Inflammatory macrophage treated with lipopolysaccharide for 1 hour (primary cell): ENCODE data around the gene REG1B.

Experiments used
- DNase-seq, 2 donors: peaks; one replicate each; pipeline ENCODE4 v3.0.0-alpha.2; 2020 to 2022

The REG1B gene

GRCh38 chr2:79087785-79088364 lies at the start of gene REG1B:
TSS of gene REG1B (minus strand) at chr2:79087993. CDS start at chr2:79087612, 381 bp downstream.
- no peak for DNase-seq

GRCh38 chr2:79131687-79132086 lies 43.9 kb upstream of the REG1B start:
- no peak for DNase-seq

- no peak for DNase-seq
These were observed 42.0 kb upstream of the REG1B start for GRCh38 chr2:79129804-79130203.

- DNase-seq = no peak
These were observed 41.5 kb upstream of the REG1B start for GRCh38 chr2:79129260-79129659.

GRCh38 chr2:79128406-79128805 lies 40.6 kb upstream of the REG1B start:
- no peak for DNase-seq

- no peak for DNase-seq
These were observed 37.9 kb upstream of the REG1B start for GRCh38 chr2:79125721-79125985.

- no peak for DNase-seq
These were observed 37.3 kb upstream of the REG1B start for GRCh38 chr2:79124907-79125720.

- DNase-seq = no peak
These were observed 34.9 kb upstream of the REG1B start for GRCh38 chr2:79122676-79123075.

- no peak for DNase-seq
These were observed 32.5 kb upstream of the REG1B start, which contains the start of gene REG1A for GRCh38 chr2:79120194-79120713. TSS of gene REG1A (plus strand) at chr2:79120488. CDS start at chr2:79120862, 374 bp downstream.

- DNase-seq = no peak
These were observed 29.5 kb upstream of the REG1B start for GRCh38 chr2:79116997-79117928.

- DNase-seq = no peak
These were observed 27.2 kb upstream of the REG1B start for GRCh38 chr2:79114797-79115494.

- no peak for DNase-seq
These were observed 24.5 kb upstream of the REG1B start for GRCh38 chr2:79112269-79112668.

- DNase-seq = no peak
These were observed 17.5 kb upstream of the REG1B start for GRCh38 chr2:79105259-79105658.

- DNase-seq = no peak
These were observed 15.4 kb upstream of the REG1B start for GRCh38 chr2:79103214-79103613.

- DNase-seq = no peak
These were observed 13.2 kb upstream of the REG1B start for GRCh38 chr2:79101024-79101423.

GRCh38 chr2:79100285-79100684 lies 12.5 kb upstream of the REG1B start:
- no peak for DNase-seq

- no peak for DNase-seq
These were observed 11.4 kb upstream of the REG1B start for GRCh38 chr2:79099140-79099686.

GRCh38 chr2:79097843-79098242 lies 10.1 kb upstream of the REG1B start:
- no peak for DNase-seq

GRCh38 chr2:79090693-79091092 lies 2.9 kb upstream of the REG1B start:
- DNase-seq = no peak

- no peak for DNase-seq
These were observed 1.5 kb downstream of the REG1B start for GRCh38 chr2:79086255-79086654.

- no peak for DNase-seq
These were observed 2.4 kb downstream of the REG1B start for GRCh38 chr2:79085382-79085781.

GRCh38 chr2:79084495-79085135 lies 3.2 kb downstream of the REG1B start:
- DNase-seq = no peak
